Body of pancreas (tissue), 4 donors: ENCODE measurements around the gene NSUN2. TPM values are rescaled to one million over a fixed set of nuclear protein-coding genes. Genes with fewer than 3 reads are reported as not detected.

Source experiments
- ATAC-seq: fragments of 150-250 bp; one replicate; pipeline ENCODE4 v1.9.1; 2016
- DNase-seq, 4 donors: peaks; one replicate each; pipeline ENCODE4 v3.0.0-alpha.2; 2019
- H3K27ac ChIP-seq, 4 donors: fragments of 200-600 bp; sonication (generic); 1 replicate in 3 of 4; 2 replicates in 1 of 4; pipeline versions ENCODE4 v1.5.1 to v1.6.1; 2016 to 2019; ENCODE audit warnings: mild to moderate bottlenecking in 1 of 4, mixed read lengths in 1 of 4, moderate library complexity in 1 of 4
- H3K27me3 ChIP-seq, 2 donors: fragments of 200-600 bp; sonication (generic); one replicate each; pipeline ENCODE4 v1.6.0; 2016; ENCODE audit warnings: mild to moderate bottlenecking in 1 of 2
- H3K36me3 ChIP-seq, 2 donors: fragments of 200-600 bp; sonication (generic); replicated peaks in 1 of 2; 2 replicates each; pipeline ENCODE4 v1.5.1; 2016; ENCODE audit warnings: low read depth in 2 of 2; ENCODE audit not compliant: insufficient read depth in 1 of 2
- H3K4me1 ChIP-seq: fragments of 200-600 bp; sonication (generic); one replicate; pipeline ENCODE4 v1.6.0; 2016
- H3K4me3 ChIP-seq, 2 donors: fragments of 200-600 bp; sonication (generic); 1 replicate in 1 of 2; 2 replicates in 1 of 2; pipeline ENCODE4 v1.5.1; 2016 to 2019
- H3K9me3 ChIP-seq, 3 donors: fragments of 200-600 bp; sonication (generic); 1 replicate in 2 of 3; 2 replicates in 1 of 3; pipeline ENCODE4 v1.5.1; 2016
- CTCF ChIP-seq, 7 experiments: fragments of 450-650 bp in 4 of 7; fragments of 200-600 bp in 3 of 7; sonication (generic) in 3 of 7; IDR thresholded peaks; one replicate each; pipeline ENCODE4 v1.5.1; 2016 to 2019; ENCODE audit warnings: antibody characterized with exemption in 7 of 7
- POLR2A ChIP-seq, 3 donors: fragments of 450-650 bp; IDR thresholded peaks; one replicate each; pipeline ENCODE4 v1.6.1; 2016; ENCODE audit warnings: antibody characterized with exemption in 3 of 3, mild to moderate bottlenecking in 2 of 3
- WGBS, 2 donors: methylation state at CpG; one replicate each; pipeline ENCODE4 v1.1.5; 2017; 5-methylcytosine and 5-hydroxymethylcytosine counted together
- intact Hi-C: fragments of 100-400 bp; cut with DNase I; formaldehyde crosslinking; loops from one replicate; pipeline ENCODE4 v1.15.1; 2023
- total RNA-seq, 2 donors: library from RNA; depleted of rRNA; stranded (reverse); fragments of >200 nt; gene quantifications; one replicate each; pipeline ENCODE4 v1.1.0, GENCODE V29; 2016

Gene NSUN2
- total RNA-seq, 2 donors from 2014 or later, result 35.0 to 45.8 TPM

GRCh38 chr5:6599739-6600138 is 33.1 kb downstream of the NSUN2 start:
- Histone ChIP-seq H3K36me3 (peaks cover 10 to 43% of the 10 kb centered on the region in 2 donors), H3K27ac (no peak overlapping the region), H3K4me3 (no peak overlapping the region), H3K4me1 (no peaks in the 10 kb centered on the region), H3K27me3 (no peaks in the 10 kb centered on the region), H3K9me3 (no peaks in the 10 kb centered on the region)
- intact Hi-C loops, result no loop called here
- ATAC-seq, result no peak
- TF ChIP-seq CTCF (IDR thresholded peaks at IDR 0.05), result no peak
- TF ChIP-seq POLR2A (IDR thresholded peaks at IDR 0.05), result no peak
- no peak for DNase-seq
- WGBS, 2 donors, result 78 to 92% methylated on average over 6 to 8 of the region's 8 CpGs

DNA sequence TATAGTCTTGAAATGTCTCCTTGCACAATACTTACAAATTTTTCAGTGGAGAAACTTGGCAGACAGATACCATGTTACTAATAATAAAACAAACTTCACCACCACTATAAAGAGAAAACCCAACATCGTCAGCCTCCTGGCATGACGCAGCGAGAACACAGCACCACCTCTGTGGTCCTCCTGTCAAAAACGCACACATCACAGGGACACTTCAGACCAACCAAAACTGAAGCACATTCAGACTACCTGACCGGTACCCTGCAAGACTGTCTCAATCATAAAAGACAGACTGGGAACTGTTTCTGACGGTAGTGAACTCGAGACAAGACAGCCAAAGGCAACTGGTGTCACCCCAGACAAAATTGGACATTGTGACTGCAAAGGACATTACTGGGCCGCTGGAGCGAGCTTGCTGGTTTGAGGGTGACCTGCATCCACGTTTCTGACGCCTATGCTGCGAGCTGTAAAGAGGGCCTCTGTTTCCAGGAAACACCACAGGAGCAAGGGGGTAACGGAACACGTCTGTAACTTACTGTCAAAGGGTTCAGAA is 34.4 kb downstream of the NSUN2 start:
- no peaks in the 10 kb centered on the region for H3K27me3 ChIP-seq
- peaks cover 5 to 32% of the 10 kb centered on the region in 2 donors for H3K36me3 ChIP-seq
- no peaks in the 10 kb centered on the region for H3K9me3 ChIP-seq
- TF ChIP-seq CTCF (IDR thresholded peaks at IDR 0.05) (no peak), POLR2A (IDR thresholded peaks at IDR 0.05) (no peak)
- 81 to 89% methylated on average over 13 to 14 of the region's 14 CpGs for WGBS, 2 donors
- H3K27ac ChIP-seq, result no peak overlapping the region
- no peak overlapping the region for H3K4me3 ChIP-seq
- no peak for ATAC-seq
- intact Hi-C loops, result no loop called here
- DNase-seq, result no peak
- H3K4me1 ChIP-seq, result no peaks in the 10 kb centered on the region

GRCh38 chr5:6597557-6597956 is 35.3 kb downstream of the NSUN2 start:
- TF ChIP-seq POLR2A (IDR thresholded peaks at IDR 0.05), result no peak
- TF ChIP-seq CTCF (IDR thresholded peaks at IDR 0.05), result no peak
- no peak for ATAC-seq
- H3K4me3 ChIP-seq, result no peak overlapping the region
- WGBS, 2 donors, result 81 to 89% methylated on average over 6 of the region's 6 CpGs
- H3K36me3 ChIP-seq, result peaks cover 5 to 25% of the 10 kb centered on the region in 2 donors
- no peak for DNase-seq
- no peak overlapping the region for H3K27ac ChIP-seq
- no peaks in the 10 kb centered on the region for H3K27me3 ChIP-seq
- H3K9me3 ChIP-seq, result no peaks in the 10 kb centered on the region
- no peaks in the 10 kb centered on the region for H3K4me1 ChIP-seq
- intact Hi-C loops, result no loop called here

- ATAC-seq (no peak), DNase-seq (no peak)
- Histone ChIP-seq H3K27ac (no peak overlapping the region), H3K27me3 (no peaks in the 10 kb centered on the region), H3K9me3 (no peaks in the 10 kb centered on the region), H3K4me1 (no peaks in the 10 kb centered on the region), H3K36me3 (peaks cover 0 to 13% of the 10 kb centered on the region in 2 donors), H3K4me3 (no peak overlapping the region)
- intact Hi-C loops, result no loop called here
- TF ChIP-seq CTCF (IDR thresholded peaks at IDR 0.05) (no peak), POLR2A (IDR thresholded peaks at IDR 0.05) (no peak)
- WGBS, 2 donors, result 90 to 94% methylated on average over 5 of the region's 5 CpGs
Measured at GRCh38 chr5:6596388-6596787, 36.5 kb downstream of the NSUN2 start.

DNA sequence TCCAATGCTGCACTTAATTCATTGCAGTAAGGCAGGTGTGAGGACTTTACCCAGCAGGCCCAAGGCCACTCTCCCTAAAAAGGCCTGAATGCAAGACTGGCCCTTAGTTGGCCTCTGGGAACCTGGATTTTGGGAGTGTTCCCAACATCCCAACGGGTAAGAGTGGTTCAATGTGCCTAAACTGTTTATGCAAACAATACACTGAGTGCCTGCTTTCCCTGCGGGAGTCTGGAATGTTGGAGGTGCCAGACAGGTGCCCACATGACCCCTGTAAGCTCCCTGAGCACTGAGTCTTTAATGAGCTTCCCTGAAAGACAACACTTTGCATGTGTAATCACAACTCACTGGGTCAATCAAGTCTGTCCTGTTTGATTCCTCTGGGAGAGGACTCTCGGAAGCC is 37.4 kb downstream of the NSUN2 start:
- TF ChIP-seq POLR2A (IDR thresholded peaks at IDR 0.05) (no peak), CTCF (IDR thresholded peaks at IDR 0.05) (no peak)
- intact Hi-C loops, result no loop called here
- H3K36me3 ChIP-seq, result peaks cover 0 to 10% of the 10 kb centered on the region in 2 donors
- DNase-seq (no peak), ATAC-seq (no peak)
- no peaks in the 10 kb centered on the region for H3K9me3 ChIP-seq
- H3K4me1 ChIP-seq, result no peaks in the 10 kb centered on the region
- no peak overlapping the region for H3K4me3 ChIP-seq
- no peaks in the 10 kb centered on the region for H3K27me3 ChIP-seq
- no peak overlapping the region for H3K27ac ChIP-seq
- 62 to 72% methylated on average over 3 of the region's 3 CpGs for WGBS, 2 donors
